OCI-LY1 (cell line): Measurements from ENCODE around the gene SPOCK1.
"Not testable (repeated sequence)": the region's sequence is repeated elsewhere in the genome, so short reads cannot be mapped to it uniquely, and the experiment has no call there.

ENCODE experiments used
- H2AFZ ChIP-seq: fragments of 200-600 bp; sonication (generic), shearing (Covaris generic); 2 replicates; pipeline ENCODE4 v1.6.0; 2014; ENCODE audit warnings: antibody characterized with exemption, mild to moderate bottlenecking, low read length
- H3F3A ChIP-seq: fragments of 200-600 bp; sonication (generic), shearing (Covaris generic); 2 replicates; pipeline ENCODE4 v1.6.0; 2014; ENCODE audit warnings: mild to moderate bottlenecking, antibody characterized with exemption, low read length, moderate library complexity; ENCODE audit not compliant: insufficient read depth
- H3K27ac ChIP-seq: fragments of 200-600 bp; sonication (generic); 2 replicates; pipeline ENCODE4 v1.5.1; 2014; ENCODE audit warnings: low read length, mixed run types, mild to moderate bottlenecking, low read depth; ENCODE audit not compliant: poor library complexity, severe bottlenecking
- H3K27me3 ChIP-seq: fragments of 200-600 bp; sonication (generic); 2 replicates; pipeline ENCODE4 v1.6.0; 2014; ENCODE audit warnings: antibody characterized with exemption, mild to moderate bottlenecking, low read length, moderate library complexity; ENCODE audit not compliant: insufficient read depth
- H3K36me3 ChIP-seq: fragments of 200-600 bp; sonication (generic); 2 replicates; pipeline ENCODE4 v1.6.1; 2014; ENCODE audit warnings: mild to moderate bottlenecking, antibody characterized with exemption, low read length, moderate library complexity, mixed read lengths; ENCODE audit not compliant: insufficient read depth
- H3K4me1 ChIP-seq: fragments of 200-600 bp; sonication (generic); 2 replicates; pipeline ENCODE4 v1.5.1; 2014; ENCODE audit warnings: mild to moderate bottlenecking, low read length, moderate library complexity; ENCODE audit not compliant: insufficient read depth, severe bottlenecking
- H3K4me2 ChIP-seq: fragments of 200-600 bp; sonication (generic), shearing (Covaris generic); 2 replicates; pipeline ENCODE4 v1.6.1; 2014; ENCODE audit warnings: low read length
- H3K4me3 ChIP-seq: fragments of 200-600 bp; sonication (generic); 2 replicates; pipeline ENCODE4 v1.5.1; 2014; ENCODE audit warnings: low read length, low read depth, mild to moderate bottlenecking, mixed read lengths; ENCODE audit not compliant: poor library complexity, severe bottlenecking
- H3K79me2 ChIP-seq: fragments of 200-600 bp; shearing (Covaris generic); 2 replicates; pipeline ENCODE4 v1.6.1; 2016; ENCODE audit warnings: mixed run types, low read length, mixed read lengths; ENCODE audit not compliant: insufficient read depth
- H3K9ac ChIP-seq: fragments of 200-600 bp; sonication (generic), shearing (Covaris generic); 2 replicates; pipeline ENCODE4 v1.6.1; 2014; ENCODE audit warnings: mild to moderate bottlenecking, low read length, mixed read lengths
- H3K9me2 ChIP-seq: fragments of 200-600 bp; sonication (generic), shearing (Covaris generic); 2 replicates; pipeline ENCODE4 v1.6.1; 2014; ENCODE audit warnings: low read depth, mild to moderate bottlenecking, low read length, mixed read lengths
- H3K9me3 ChIP-seq: fragments of 200-600 bp; shearing (Covaris generic); 2 replicates; pipeline ENCODE4 v1.6.1; 2014; ENCODE audit warnings: low read length, mixed read lengths
- H4K20me1 ChIP-seq: fragments of 200-600 bp; sonication (generic), shearing (Covaris generic); 2 replicates; pipeline ENCODE4 v1.6.0; 2016; ENCODE audit warnings: mild to moderate bottlenecking, low read length; ENCODE audit not compliant: insufficient read depth
- CTCF ChIP-seq: fragments of 200-600 bp; sonication (generic), shearing (Covaris generic); IDR thresholded peaks from 2 replicates; pipeline ENCODE4 v1.5.1; 2017; ENCODE audit warnings: mild to moderate bottlenecking, antibody characterized with exemption, low read length, moderate library complexity, mixed read lengths
- EZH2 ChIP-seq: fragments of 200-600 bp; sonication (generic), shearing (Covaris generic); IDR thresholded peaks from 2 replicates; pipeline ENCODE4 v1.8.0; 2017; ENCODE audit warnings: borderline replicate concordance, mixed run types, mild to moderate bottlenecking, antibody characterized with exemption, low read length, moderate library complexity, mixed read lengths

SPOCK1 gene

DNA sequence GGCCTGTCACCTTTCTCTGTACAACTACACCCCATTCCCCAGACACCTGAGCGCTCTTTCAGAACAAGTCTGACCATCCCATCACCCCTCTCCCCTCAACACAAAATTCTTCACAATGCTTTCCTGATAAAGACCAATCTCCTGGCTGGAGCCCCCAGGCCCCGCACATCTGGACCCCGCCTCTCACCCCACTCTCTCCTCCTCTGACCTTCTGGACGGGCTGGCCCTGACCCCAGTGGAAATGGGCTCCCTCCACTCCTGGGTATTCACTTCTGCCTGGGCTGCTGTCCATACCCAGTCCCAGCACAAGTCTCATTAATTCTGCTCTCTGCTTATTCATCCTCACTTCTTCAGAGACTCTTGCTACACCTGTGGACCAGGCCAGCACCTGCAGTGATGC lies 2.1 kb upstream of the SPOCK1 start:
- Histone ChIP-seq H3K79me2 (no peaks in the 10 kb centered on the region), H4K20me1 (no peaks in the 10 kb centered on the region), H3K4me1 (no peaks in the 10 kb centered on the region), H3K9me2 (no peaks in the 10 kb centered on the region), H3K27ac (no peak overlapping the region), H3K36me3 (no peaks in the 10 kb centered on the region), H3F3A (no peaks in the 10 kb centered on the region), H3K4me3 (no peak overlapping the region), H2AFZ (no peak overlapping the region), H3K9ac (no peak overlapping the region), H3K4me2 (no peak overlapping the region), H3K9me3 (no peaks in the 10 kb centered on the region), H3K27me3 (no peaks in the 10 kb centered on the region)
- TF ChIP-seq CTCF, result no peak
- no peak for TF ChIP-seq EZH2

- no peaks in the 10 kb centered on the region for H3K79me2 ChIP-seq
- H3K4me2 ChIP-seq, result no peak overlapping the region
- no peak overlapping the region for H3K4me3 ChIP-seq
- H3K9ac ChIP-seq, result no peak overlapping the region
- H3K27ac ChIP-seq, result no peak overlapping the region
- H3K27me3 ChIP-seq, result no peaks in the 10 kb centered on the region
- H3K36me3 ChIP-seq, result no peaks in the 10 kb centered on the region
- H3F3A ChIP-seq, result no peaks in the 10 kb centered on the region
- H3K9me3 ChIP-seq, result no peaks in the 10 kb centered on the region
- no peak for TF ChIP-seq EZH2
- no peak for TF ChIP-seq CTCF
- H3K9me2 ChIP-seq, result no peaks in the 10 kb centered on the region
- H2AFZ ChIP-seq, result no peak overlapping the region
- H4K20me1 ChIP-seq, result no peaks in the 10 kb centered on the region
- H3K4me1 ChIP-seq, result no peaks in the 10 kb centered on the region
These were observed 1.6 kb upstream of the SPOCK1 start for GRCh38 chr5:137500615-137501225.

DNA sequence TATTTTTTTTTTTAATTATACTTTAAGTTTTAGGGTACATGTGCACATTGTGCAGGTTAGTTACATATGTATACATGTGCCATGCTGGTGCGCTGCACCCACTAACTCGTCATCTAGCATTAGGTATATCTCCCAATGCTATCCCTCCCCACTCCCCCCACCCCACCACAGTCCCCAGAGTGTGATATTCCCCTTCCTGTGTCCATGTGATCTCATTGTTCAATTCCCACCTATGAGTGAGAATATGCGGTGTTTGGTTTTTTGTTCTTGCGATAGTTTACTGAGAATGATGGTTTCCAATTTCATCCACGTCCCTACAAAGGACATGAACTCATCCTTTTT lies 351 bp upstream of the SPOCK1 start:
- not testable (repeated sequence) for H3K9ac ChIP-seq, H3K9me2 ChIP-seq, H3K36me3 ChIP-seq, H4K20me1 ChIP-seq, H3K27ac ChIP-seq, H3K4me2 ChIP-seq, H3K4me3 ChIP-seq, H3K4me1 ChIP-seq, H3K27me3 ChIP-seq, H3K79me2 ChIP-seq, H3K9me3 ChIP-seq, H3F3A ChIP-seq, H2AFZ ChIP-seq

DNA sequence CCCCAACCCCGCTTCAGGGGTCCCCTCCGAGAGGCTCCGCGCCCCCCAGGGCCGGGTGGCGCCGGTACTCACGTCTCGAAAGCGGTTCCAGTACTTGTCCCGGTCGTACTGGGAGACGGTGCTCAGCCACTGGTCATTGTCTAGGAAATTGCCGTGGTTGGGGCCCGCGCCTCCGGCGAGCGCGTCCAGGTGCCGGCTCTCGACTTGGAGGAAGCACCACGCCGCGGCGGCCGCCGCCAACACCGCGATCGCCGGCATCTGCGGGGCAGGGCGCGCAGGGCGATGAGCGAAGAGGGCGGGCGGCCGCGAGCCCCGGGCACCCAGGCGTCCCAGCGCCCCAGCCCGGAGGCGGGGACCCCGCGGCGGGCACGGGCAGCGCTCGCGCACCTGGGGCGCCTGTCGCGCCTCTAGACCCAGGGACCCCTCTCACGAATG lies 808 bp downstream of the SPOCK1 start:
- H3K4me2 ChIP-seq, result no peak overlapping the region
- no peaks in the 10 kb centered on the region for H3K79me2 ChIP-seq
- no peak overlapping the region for H3K27ac ChIP-seq
- H3K27me3 ChIP-seq, result no peaks in the 10 kb centered on the region
- H3K36me3 ChIP-seq, result no peaks in the 10 kb centered on the region
- no peaks in the 10 kb centered on the region for H3K9me2 ChIP-seq
- H3K4me1 ChIP-seq, result no peaks in the 10 kb centered on the region
- H2AFZ ChIP-seq, result no peak overlapping the region
- no peak overlapping the region for H3K4me3 ChIP-seq
- TF ChIP-seq EZH2, result no peak
- TF ChIP-seq CTCF, result no peak
- H3K9me3 ChIP-seq, result no peaks in the 10 kb centered on the region
- H3F3A ChIP-seq, result no peaks in the 10 kb centered on the region
- H4K20me1 ChIP-seq, result no peaks in the 10 kb centered on the region
- no peak overlapping the region for H3K9ac ChIP-seq
